Mesenteric fat pad (tissue), 1 donor: ENCODE data around the gene MMP14. TPM values are rescaled to one million over a fixed set of nuclear protein-coding genes. Genes with fewer than 3 reads are reported as not detected.
"Not testable (repeated sequence)": the region's sequence is repeated elsewhere in the genome, so short reads cannot be mapped to it uniquely, and the experiment has no call there.

ENCODE experiments used
- DNase-seq: peaks from one replicate; pipeline ENCODE4 v3.0.0-alpha.2; 2020; ENCODE audit warnings: low spot score
- long read RNA-seq: library from polyadenylated mRNA; unstranded; transcript quantifications from one replicate; pipeline ENCODE4 v2.0.0, GENCODE V29; 2020
- total RNA-seq: library from RNA; stranded (reverse); fragmentation: NEBNext Ultra II Directional; extraction: Animal tissue kit (Norgen Biotek cat#: 25700); gene quantifications from one replicate; pipeline ENCODE4 v1.2.1, GENCODE V29; 2021
- donor health status: DM: yes; HTN: yes; CAD: no.

MMP14 gene
- 273 TPM for total RNA-seq
- long read RNA-seq, partial matches to known transcripts = 2 of 3 reads
- long read RNA-seq, other reads (novel, unspliced or antisense) = 0 of 3 reads

DNA sequence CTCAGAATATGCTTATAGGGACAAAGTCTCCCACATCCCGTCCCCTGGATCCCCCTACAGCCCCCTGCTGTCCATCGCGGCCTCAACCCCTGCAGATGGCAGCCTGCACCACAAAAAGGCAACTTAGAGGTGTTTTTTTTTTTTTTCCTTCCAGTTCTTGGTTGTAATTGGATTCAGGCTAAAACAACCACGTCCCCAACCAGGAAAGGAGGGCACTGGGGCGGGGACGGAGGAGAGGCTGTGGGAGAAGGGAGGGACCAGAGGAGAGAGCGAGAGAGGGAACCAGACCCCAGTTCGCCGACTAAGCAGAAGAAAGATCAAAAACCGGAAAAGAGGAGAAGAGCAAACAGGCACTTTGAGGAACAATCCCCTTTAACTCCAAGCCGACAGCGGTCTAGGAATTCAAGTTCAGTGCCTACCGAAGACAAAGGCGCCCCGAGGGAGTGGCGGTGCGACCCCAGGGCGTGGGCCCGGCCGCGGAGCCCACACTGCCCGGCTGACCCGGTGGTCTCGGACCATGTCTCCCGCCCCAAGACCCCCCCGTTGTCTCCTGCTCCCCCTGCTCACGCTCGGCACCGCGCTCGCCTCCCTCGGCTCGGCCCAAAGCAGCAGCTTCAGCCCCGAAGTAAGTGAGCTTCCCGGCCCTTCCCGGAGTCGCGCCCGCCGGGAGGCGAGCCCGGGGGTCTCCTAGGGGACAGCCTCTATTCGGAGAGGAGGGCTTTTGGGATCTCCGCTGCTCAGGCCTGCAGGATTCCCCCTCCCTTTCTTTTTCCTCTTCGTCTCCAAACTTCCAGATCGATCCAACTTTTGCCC is at the start of gene MMP14:
MMP14 (plus strand) TSS at position 285 of the 813 bp plus-strand sequence; CDS start at position 518, 233 bp downstream.
- no peak for DNase-seq

DNA sequence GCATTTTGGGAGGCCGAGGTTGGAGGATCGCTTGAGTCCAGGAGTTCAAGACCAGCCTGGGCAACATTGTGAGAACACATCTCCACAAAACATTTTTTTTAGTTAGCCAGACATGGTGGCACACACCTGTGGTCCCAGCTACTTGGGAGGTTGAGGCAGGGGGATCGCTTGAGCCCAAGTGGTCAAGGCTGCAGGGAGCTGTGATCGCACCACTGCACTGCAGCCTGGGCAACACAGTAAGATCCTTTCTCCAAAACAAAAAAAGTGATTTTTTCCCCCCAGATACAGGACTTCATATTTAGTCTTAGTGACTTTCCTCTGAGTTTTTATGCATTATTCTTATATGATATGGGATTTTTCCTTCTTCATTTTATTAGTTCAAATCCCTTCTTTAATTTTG is 49.7 kb upstream of the MMP14 start:
- no peak for DNase-seq

DNA sequence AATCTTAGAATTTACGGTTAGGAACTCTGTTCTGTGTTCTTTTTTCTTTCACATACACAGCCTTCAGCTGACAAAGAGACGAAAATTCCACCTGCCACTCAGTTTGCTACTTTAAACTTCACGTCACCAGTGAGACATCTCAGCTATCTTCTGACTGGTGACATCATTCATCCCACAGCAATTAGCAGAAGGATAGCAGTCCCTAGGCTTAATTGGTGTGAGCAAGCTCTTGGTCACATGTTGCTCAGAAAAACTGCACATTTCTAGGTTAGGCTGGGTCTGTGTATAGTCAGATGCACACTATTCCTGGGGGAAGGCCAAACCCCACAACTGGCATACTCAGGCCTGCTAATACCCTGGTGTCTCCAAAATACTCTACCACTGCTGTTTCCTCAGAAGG is 45.1 kb upstream of the MMP14 start:
- no peak for DNase-seq

DNA sequence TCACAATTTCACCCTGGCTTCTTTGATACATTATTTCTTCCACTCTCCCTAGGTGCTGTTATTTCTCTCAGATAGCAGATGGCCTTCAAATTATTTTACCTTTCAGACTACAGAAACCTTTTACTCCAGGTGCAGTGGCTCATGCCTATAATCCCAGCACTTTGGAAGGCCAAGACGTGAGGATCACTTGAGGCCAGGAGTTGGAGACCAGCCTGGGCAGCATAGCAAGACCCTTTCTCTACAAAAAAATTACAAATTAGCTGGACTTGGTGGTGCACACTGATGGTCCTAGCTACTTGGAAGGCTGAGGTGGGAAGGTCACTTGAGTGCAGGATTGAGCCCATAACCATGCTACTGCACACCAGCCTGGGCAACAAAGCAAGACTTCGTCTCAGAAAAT is 44.2 kb upstream of the MMP14 start:
- DNase-seq = no peak

DNA sequence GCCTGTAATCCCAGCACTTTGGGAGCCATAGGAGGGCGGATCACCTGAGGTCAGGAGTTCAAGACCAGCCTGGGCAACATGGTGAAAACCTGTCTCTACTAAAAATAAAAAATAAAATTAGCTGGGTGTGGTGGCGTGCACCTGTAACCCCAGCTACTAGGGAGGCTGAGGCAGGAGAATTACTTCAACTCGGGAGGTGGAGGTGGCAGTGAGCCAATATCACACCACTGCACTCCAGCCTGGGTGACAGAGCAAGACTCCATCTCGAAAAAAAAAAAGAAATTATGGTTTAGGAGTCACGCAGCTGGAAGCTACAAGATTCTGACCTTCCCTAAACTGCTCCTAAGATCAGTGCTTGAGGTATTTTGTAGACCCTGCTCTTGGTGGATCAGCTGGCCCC is 42.8 kb upstream of the MMP14 start:
- DNase-seq = not testable (repeated sequence)

DNA sequence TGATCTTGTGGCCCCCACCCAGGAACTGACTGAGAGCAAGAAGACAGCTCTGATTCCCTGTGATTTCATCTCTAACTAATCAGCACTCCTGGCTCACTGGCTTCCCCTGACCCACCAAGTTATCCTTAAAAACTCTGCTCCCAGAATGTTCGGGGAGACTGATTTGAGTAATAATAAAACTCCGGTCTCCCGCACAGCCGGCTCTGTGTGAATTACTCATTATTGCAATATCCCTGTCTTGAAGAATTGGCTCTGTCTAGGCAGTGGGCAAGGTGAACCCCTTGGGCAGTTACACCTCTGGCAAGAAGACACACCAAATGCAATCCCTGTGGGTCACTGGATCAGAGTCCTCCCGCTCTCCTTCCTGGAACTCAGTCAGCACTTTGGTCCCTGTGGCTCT is 42.4 kb upstream of the MMP14 start:
- no peak for DNase-seq

DNA sequence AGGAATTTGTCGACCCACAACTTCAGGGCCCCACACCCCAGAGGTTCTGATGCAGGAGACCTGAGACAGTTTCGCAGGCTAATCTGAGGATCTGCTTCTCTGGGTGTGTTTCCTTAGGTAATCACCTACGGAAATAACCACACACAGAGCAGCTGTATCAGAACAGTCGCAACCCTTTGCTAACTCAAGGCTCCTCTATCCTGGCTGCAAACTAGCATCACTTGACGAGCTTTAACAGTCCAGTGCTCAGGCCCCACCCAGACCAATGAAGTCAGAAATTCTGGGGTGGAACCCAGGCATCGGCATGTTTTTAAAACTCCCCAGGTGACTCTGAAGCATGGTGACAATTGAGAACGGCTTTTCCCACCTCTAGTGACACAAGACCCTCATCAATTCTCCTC is 41.8 kb upstream of the MMP14 start:
- no peak for DNase-seq

DNA sequence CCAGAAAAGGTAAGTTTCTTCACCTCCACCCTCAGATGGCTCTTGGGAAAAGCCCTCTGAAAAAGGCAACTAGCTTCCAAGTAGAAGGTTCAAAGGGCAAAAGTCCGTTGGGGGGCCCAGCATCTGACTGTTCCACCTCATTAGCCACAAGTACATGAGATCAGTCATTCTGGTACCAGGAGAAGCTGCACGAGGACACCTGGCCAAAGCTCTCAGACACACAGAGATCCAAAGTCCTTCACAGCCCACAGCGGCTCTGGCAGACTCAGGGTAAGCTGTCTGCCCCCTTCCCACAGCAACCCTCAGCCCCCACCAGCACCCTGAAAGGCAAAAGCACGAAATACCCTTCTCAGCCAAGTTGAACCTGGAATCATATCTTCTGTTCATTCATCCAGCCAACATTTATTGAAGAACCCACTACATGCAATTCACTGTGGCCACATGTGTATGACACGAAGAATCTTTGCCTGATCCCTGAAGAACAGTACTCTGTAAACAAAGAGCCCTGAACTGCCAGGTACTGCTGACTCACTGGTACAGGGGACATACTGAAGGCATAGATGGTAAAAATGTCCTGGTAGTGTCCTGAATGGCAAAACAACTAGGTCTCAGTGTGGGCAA is 40.2 kb upstream of the MMP14 start:
- DNase-seq = no peak

DNA sequence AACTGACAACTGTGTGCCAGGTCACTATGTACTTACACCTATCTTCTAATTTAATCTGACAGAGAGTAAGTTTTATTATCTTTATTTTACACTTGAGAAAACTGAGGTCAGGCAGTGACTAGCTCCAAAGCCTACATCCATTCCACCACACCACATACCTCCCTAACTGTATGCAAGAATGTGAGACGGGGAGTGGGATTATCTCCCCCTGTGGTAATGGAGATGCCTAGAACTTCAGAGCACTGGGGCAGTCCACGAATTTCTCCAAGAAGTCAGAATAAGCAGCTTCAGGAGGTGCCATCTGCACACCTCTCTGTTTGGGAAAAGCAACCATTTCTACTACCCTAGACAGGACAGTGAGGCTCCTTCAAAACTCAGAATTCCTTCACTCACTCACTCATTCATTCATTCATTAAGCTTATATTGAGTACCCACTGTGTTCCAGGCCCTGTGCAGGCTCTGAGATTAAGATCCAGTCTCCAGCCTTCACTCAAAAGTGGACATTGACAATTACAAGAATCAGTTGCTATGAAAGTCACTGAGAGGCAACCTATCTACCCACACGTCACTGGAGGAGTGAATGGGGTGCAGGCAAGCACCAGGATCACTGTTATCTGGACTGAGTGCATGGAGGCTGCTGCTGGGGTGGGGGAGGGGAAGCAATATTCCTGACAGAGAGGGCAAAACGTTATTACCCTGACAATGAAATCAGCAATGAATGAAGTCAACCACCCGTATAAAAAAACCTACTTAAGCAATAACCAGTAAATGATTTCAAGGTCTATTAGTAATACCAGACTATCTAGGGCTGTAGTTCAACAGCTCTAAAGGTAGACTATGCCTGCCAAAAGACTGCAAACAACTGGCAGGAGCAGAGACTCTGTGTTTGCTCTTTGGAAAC is 39.1 kb upstream of the MMP14 start:
- no peak for DNase-seq

DNA sequence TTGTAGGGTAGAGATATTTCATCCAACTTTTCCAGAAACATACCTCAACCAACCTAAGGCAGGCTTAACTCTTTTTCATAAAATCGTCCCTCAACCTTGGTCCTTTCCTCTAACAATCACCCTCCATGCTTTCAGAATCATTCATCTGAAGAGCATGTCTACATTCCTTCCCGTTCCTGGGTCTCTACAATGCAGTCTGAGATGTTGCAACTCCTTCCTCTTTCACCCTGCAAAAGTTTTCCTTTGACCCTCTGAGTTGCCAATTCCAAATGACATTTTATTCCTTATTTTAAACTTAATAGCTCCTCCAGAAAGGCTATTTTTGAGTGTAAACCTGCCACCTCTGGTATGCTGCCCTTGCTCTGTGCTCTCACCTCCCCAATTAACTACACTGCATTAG is 37.9 kb upstream of the MMP14 start:
- no peak for DNase-seq

DNA sequence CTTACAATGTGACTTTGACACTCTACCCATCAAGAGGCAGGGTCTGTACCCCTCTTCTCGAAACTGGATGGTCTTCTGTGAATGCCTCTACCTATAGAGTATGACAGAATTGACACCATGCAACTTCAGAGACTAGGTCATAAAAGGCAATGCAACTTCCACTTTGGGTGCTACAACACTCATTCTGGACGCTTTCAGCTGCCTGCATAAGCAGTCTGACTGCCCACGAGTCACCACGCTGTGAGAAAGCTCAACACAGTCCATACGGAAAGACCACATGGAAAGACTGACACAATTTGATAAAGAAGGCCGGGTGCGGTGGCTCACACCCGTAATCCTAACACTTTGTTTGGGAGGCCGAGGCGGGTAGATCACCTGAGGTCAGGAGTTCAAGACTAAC is 36.0 kb upstream of the MMP14 start:
- DNase-seq = no peak

DNA sequence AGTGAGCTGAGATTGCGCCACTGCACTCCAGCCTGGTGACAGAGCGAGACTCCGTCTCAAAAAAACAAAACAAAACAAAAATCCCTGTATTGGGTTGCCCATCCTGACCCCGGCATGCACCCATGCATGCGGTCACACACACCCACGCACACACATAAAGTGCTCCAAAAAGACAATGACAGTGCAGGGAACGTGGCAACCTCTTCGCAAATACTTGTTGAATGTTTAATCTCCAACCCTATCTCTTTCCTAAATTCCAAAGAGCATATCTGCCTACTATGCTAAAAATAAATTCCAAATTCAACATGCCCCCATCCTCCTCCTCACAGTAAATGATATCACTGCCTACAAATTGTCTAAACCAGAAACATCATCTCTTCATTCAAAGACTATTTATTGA is 34.7 kb upstream of the MMP14 start:
- DNase-seq = no peak

DNA sequence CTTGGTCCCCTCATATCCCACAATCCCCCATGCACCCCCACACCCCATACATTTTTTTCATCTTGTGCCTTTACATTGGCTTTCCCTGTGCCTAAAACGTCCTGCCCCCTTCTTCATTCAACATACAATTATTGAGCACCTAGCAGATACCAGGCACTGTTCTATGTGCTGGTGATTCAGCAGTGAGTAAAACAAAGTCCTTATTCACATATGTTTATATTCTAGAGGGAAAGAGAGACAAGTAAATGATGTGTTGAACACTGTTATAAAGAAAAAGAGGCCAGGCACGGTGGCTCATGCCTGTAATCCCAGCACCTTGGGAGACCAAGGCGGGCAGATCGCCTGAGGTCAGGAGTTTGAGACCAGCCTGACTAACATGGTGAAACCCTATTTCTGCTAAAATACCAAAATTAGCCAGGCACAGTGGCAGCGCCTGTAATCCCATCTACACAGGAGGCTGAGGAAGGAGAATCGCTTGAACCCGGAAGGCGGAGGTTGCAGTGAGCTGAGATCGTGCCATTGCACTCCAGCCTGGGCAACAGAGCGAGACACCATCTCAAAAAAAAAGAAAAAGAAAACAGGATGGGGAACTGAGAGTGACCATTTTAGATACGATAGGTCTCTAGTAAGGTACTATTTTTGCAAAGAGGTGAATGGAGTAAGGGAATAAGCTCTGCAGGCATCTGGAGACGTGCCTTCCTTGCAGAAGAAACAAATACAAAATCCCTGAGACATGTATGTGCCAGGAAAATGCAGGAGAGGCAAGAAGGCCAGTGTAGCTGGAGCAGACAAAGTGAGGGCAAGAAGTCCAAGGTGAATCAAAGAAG is 33.3 kb upstream of the MMP14 start:
- no peak for DNase-seq

DNA sequence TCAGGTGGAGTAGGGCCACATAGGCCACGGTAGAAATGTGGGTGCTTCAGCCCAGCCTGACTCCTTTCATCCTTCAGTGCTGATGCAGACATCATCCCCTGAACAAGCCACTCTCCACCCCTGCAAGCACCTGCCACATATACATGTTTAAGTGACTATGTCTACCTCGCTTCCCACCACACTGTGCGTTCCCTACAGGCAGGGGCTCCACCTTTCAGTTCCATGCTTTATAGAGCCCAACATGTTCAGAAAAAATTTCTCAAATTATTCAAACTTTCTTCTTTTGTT is 32.8 kb upstream of the MMP14 start:
- DNase-seq = no peak

DNA sequence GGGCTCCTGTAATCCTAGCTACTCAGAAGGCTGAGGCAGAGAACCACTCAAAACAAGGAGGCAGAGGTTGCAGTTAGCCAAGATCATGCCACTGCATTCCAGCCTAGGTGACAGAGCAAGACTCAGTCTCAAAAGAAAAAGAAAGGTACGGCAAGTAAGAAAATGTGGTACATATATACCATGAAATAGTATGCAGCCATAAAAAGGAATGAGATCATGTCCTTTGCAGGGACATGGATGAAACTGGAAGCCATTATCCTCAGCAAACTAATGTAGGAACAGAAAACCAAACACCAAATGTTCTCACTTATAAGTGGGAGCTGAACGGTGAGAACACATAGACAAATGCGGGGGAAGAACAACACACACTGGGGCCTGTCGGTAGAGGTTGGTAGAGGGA is 31.1 kb upstream of the MMP14 start:
- not testable (repeated sequence) for DNase-seq

DNA sequence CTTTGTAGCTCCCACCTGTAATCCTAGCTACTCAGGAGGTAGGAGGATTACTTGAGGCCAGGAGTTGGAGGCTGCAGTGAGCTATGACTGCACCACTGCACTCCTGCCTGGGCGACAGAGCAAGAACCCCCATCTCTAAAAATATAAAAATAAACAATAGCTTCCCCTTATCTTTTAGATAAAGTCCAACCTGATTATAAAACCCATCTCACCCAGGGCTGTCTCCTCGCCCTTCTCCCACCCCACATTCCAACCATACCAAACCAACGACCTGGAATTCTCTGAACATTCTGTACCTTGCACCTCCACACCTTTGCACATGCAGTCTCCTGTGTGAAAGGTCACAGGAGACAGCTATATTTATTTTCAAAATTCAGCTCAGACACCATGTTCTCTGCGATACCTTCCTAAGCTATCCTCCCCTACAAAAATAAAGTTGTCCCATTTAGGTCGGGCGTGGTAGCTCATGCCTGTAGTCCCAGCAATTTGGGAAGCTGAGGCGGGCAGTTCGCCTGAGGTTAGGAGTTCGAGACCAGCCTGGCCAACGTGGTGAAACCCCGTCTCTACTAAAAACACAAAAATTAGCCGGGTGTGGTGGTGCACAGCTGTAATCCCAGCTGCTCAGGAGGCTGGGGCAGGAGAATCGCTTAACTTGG is 28.8 kb upstream of the MMP14 start:
- no peak for DNase-seq

DNA sequence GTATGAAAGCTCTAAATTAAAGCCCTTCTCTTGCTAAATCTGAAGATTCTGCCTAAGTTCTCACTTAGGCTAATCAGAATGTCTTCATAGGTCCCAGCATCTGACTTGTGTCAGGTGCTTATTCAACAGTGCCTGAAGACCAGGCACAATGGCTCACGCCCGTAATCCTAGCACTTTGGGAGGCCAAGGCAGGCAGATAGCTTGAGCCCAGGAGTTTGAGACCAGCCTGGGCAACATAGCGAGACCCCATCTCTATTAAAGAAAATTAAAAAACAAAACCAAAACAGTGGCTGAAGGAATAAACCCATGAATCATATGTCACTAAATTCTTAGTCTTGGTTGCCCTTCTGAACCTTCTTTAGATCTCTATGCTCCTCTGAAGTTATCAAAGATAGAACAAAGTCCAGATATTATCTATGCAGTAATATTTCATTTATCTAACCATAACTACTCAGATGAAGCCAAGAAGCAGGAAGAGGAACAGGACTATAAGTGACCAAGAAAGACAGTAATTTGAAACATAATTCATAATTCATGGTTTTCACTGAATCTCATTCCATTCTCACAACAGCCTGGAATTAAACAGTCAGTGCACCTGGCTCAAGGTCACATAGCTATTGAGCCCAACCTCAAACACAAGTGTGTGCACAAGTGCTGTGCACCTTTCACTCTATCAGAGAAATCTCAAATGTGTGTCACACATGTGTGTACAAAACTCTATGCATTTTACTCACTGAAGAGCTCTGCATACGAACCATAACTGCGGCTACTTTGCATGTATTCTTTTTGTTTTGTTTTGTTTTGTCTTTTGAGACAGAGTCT is 27.8 kb upstream of the MMP14 start:
- no peak for DNase-seq

DNA sequence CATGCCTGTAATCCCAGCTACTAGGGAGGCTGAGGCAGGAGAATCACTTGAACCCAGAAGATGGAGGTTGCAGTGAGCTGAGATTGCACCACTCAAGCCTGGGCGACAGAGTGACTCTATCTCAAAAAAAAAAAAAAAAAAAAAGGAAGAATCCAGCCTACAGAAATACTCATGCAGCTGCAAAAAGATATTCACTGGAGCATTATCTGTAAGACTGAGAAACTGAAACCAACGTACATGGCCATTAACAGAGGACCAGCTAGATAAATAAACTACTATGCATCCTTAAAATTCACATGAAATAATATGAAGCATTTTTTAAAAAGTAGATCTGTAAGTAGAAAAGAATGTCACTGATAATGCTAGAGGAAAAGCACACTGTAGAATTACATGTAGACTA is 24.7 kb upstream of the MMP14 start:
- DNase-seq = no peak

DNA sequence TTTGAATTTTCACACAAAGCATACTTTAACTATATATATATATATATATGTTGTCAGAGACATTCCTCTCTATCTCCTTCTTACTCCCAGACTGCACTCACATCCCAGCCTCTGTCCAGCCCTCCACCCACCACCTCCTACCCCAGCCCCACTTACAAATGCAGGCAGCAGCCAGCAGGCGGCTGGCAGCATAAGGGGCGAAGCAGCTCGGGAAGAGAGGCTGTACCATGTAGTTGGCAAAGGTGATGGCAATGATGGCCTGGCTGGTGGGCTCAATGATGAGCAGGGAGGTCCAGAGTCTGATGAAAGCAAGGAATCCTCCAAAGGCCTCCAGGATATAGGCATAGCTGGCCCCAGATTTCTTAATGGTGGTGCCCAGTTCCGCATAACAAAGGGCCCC is 23.6 kb upstream of the MMP14 start:
- no peak for DNase-seq

DNA sequence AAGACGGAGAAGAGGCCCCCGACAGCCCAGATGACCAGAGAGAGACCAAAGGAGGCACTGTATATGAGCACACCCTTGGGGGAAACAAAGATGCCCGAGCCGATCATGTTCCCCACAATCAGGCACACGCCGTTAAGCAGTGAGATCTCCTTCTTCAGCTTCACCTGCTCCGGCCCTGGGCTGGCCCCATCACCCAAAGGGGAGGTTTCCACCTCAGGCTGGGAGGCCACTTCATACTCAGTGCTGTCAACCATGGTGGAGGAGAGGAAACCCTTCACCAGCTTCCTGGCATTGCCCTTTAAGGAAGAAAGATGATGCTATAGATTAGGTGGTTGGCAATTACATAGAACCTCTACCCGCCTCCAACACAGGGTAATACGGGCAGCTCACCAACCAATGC is 23.2 kb upstream of the MMP14 start:
- DNase-seq = no peak
